Mesothelial cell of epicardium (in vitro differentiated cells): Measurements from ENCODE around the gene SDR42E2. TPM values are rescaled to one million over a fixed set of nuclear protein-coding genes. Genes with fewer than 3 reads are reported as not detected.
A peak's percentile ranks its signal among the peaks of the same experiment; 100 is the strongest.

Experiments
- DNase-seq, 2 experiments: peaks; one replicate each; pipeline ENCODE4 v3.0.0; 2021; ENCODE audit warnings: low spot score in 2 of 2; ENCODE audit not compliant: unreplicated experiment in 2 of 2
- H3K27ac Mint-ChIP-seq: 2 replicates; pipeline ENCODE4 v1.8.0; 2021; ENCODE audit warnings: mixed read lengths
- H3K27me3 Mint-ChIP-seq: 2 replicates; pipeline ENCODE4 v1.8.0; 2021; ENCODE audit warnings: low read depth, mixed read lengths
- H3K36me3 Mint-ChIP-seq: 2 replicates; pipeline ENCODE4 v1.8.0; 2021; ENCODE audit warnings: mixed read lengths
- H3K4me1 Mint-ChIP-seq: 2 replicates; pipeline ENCODE4 v1.8.0; 2021; ENCODE audit warnings: mixed read lengths
- H3K4me3 Mint-ChIP-seq: 2 replicates; pipeline ENCODE4 v1.8.0; 2021; ENCODE audit warnings: mild to moderate bottlenecking, moderate library complexity, mixed read lengths
- H3K9me3 Mint-ChIP-seq: 2 replicates; pipeline ENCODE4 v1.8.0; 2021; ENCODE audit warnings: mixed read lengths
- total RNA-seq: library from RNA; stranded (reverse); gene quantifications from 3 replicates; pipeline ENCODE4 v1.2.1, GENCODE V29; 2021
- TF ChIP-seq, protein P1 (sequence below): fragments of 200-600 bp; sonication (generic); IDR thresholded peaks from one replicate; pipeline ENCODE4 v1.5.0; 2021; ENCODE audit warnings: antibody characterized with exemption; ENCODE audit not compliant: unreplicated experiment

The SDR42E2 gene
- total RNA-seq, 1 donor from 2014 or later, result 0.09 TPM

DNA sequence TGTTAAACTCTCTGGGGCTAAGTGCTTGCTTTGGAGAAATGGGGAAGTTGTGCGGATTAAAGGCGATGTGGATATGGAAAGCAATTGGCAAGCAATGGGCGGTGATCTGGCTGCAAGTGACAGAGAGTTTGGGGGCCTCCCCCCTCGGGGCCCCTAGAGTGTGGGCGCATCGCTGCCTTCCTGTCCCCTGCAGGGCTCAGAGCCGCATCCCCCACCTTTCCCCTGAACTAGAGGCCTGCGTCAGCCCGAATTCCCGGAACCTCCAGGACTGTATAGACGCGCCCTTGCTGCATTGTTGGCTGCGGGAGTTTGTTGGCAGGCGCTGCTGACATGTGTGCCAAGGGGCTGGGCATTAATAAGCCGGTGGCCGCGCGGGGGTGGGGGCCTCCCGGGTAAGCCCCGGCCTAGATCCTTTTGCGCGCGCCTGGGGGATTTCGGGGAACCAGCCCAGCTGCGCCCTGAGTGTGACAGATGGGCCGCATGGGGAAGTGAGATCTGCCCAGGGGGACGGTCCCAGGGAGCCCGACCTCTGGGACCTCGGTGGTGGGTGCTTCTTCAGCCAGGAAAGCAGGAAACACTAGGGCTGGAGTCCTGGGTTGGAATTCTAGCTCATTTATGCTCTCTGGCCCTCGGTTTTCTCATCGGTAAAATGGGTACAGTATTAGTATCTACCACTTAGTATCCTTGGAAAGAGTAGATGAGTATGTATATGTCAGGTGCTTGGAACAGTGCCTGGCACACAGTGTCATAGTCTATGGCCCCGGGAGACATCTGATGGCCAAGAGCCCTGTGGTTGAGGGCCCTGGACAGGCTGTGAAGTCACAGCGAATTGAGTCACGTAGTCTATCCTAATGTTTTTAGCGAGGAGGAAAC lies 44.8 kb downstream of the SDR42E2 start:
- peak overlapping the region; percentile 89 for H3K4me3 Mint-ChIP-seq
- no peaks in the 10 kb centered on the region for H3K9me3 Mint-ChIP-seq
- peaks cover 3% of the 10 kb centered on the region for H3K36me3 Mint-ChIP-seq
- peaks cover 14% of the 10 kb centered on the region for H3K4me1 Mint-ChIP-seq
- DNase-seq, result peak in 1 of 2 experiments; percentile 50
- no peaks in the 10 kb centered on the region for H3K27me3 Mint-ChIP-seq
- H3K27ac Mint-ChIP-seq, result peak overlapping the region; percentile 85
- TF ChIP-seq, protein P1, sequence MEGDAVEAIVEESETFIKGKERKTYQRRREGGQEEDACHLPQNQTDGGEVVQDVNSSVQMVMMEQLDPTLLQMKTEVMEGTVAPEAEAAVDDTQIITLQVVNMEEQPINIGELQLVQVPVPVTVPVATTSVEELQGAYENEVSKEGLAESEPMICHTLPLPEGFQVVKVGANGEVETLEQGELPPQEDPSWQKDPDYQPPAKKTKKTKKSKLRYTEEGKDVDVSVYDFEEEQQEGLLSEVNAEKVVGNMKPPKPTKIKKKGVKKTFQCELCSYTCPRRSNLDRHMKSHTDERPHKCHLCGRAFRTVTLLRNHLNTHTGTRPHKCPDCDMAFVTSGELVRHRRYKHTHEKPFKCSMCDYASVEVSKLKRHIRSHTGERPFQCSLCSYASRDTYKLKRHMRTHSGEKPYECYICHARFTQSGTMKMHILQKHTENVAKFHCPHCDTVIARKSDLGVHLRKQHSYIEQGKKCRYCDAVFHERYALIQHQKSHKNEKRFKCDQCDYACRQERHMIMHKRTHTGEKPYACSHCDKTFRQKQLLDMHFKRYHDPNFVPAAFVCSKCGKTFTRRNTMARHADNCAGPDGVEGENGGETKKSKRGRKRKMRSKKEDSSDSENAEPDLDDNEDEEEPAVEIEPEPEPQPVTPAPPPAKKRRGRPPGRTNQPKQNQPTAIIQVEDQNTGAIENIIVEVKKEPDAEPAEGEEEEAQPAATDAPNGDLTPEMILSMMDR, result no peak

DNA sequence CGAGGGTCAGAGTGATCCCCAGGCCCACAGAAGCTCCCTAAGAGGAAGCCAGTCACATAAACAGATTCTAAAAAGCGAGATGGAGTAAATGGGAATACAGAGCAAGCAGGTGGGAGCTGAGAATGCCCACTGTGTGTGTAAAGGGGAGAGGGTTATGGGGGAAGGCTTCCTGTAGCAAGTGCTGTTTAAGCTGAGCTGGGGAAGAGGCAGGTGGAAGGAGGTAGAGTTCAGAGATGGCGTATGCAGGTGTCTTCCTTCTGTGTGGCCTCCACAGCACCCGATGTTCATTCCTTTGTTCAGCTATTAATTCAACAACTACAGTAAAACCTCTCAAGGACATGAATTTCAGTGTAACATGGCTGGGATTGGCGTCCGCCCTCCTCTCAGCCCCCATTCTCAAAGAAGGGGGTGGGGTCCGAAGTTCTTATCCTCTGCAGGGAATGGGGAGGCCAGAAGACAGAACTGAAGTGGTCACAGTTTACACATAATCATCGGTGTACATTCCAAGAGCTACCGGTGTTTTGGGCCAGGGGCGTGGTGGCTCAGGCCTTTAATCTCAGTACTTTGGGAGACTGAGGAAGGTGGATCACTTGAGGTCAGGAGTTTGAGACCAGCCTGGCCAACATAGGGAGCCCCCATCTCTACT lies 45.5 kb downstream of the SDR42E2 start:
- H3K27me3 Mint-ChIP-seq, result no peaks in the 10 kb centered on the region
- H3K4me1 Mint-ChIP-seq, result peaks cover 14% of the 10 kb centered on the region
- H3K36me3 Mint-ChIP-seq, result peaks cover 3% of the 10 kb centered on the region
- H3K27ac Mint-ChIP-seq, result no peak overlapping the region
- TF ChIP-seq, protein P1, result no peak
- H3K4me3 Mint-ChIP-seq, result peak overlapping the region; percentile 89
- no peaks in the 10 kb centered on the region for H3K9me3 Mint-ChIP-seq
- no peak for DNase-seq

DNA sequence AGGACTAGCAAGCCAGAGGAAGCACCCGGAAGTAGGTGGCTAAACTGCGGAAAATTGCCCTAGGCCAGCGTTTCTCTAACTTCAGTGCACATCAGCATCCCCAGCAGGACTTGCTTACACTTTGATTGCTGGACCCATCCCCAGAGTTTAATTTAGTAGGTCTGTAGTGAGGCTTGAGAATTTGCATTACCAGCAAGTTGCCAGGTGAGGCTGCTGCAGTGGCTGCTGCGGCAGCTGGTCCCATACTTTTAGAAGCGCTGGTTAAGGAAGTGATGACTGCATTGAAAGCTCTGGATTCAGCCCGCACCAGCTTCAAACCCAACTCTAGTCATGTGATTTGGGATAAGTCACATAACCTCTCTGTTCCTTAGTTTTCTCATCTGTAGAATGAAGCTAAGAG lies 48.0 kb downstream of the SDR42E2 start:
- no peak for DNase-seq
- TF ChIP-seq, protein P1, result no peak
- H3K27ac Mint-ChIP-seq, result no peak overlapping the region
- H3K36me3 Mint-ChIP-seq, result peaks cover 15% of the 10 kb centered on the region
- H3K4me3 Mint-ChIP-seq, result no peak overlapping the region
- no peaks in the 10 kb centered on the region for H3K9me3 Mint-ChIP-seq
- H3K27me3 Mint-ChIP-seq, result no peaks in the 10 kb centered on the region
- H3K4me1 Mint-ChIP-seq, result peaks cover 14% of the 10 kb centered on the region

DNA sequence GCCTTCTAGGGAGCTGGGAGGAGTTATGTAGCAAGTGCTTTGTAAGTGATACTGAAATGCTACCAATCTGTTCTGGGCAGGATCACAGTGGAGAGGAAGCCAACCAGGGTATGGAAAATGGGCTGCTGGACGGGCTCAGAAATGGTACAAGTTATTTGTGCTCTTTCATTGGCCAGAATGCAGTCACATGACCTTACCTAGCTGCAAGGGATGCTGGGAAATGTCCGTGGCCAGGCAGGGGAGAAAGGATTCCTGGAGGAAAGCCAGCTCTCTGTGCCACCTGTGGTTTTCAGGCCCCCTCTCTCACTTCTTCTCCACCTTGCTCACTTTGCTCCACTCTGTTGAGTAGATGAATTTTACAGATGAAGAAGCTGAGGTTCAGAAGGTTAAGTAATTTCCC lies 48.5 kb downstream of the SDR42E2 start:
- Mint-ChIP-seq H3K4me3 (no peak overlapping the region), H3K27ac (no peak overlapping the region), H3K9me3 (no peaks in the 10 kb centered on the region), H3K27me3 (no peaks in the 10 kb centered on the region), H3K4me1 (peaks cover 11% of the 10 kb centered on the region), H3K36me3 (peaks cover 16% of the 10 kb centered on the region)
- TF ChIP-seq, protein P1, result no peak
- DNase-seq, result no peak

DNA sequence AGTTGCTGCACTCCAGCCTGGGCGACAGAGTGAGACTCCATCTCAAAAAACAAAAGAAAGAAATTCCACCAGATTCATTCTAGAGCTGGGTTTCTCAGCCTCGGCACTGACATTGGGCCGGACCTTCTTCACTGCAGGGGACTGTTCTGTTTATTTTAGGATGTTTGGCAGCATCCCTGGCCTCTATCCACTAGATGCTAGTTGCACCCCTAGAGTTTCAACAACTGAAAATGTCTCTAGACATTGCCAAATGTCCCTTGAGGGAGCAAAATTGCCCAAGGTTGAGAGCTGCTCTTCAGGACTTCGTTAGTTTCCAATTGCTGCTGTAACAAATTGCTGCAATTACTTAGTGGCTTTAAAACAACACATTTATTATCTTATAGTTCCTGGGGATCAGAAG lies 50.9 kb downstream of the SDR42E2 start:
- DNase-seq, result no peak
- Mint-ChIP-seq H3K27me3 (no peaks in the 10 kb centered on the region), H3K27ac (no peak overlapping the region), H3K9me3 (no peaks in the 10 kb centered on the region), H3K4me1 (no peaks in the 10 kb centered on the region), H3K36me3 (peaks cover 16% of the 10 kb centered on the region), H3K4me3 (no peak overlapping the region)
- TF ChIP-seq, protein P1, result no peak
